Thymus (tissue), 14 donors: ENCODE measurements around the gene DPM3. TPM values are rescaled to one million over a fixed set of nuclear protein-coding genes. Genes with fewer than 3 reads are reported as not detected.
"Not testable (repeated sequence)": the region's sequence is repeated elsewhere in the genome, so short reads cannot be mapped to it uniquely, and the experiment has no call there.

Experiments used
- DNase-seq, 9 donors: peaks; one replicate each; pipeline ENCODE4 v3.0.0-alpha.2; 2013; ENCODE audit warnings: low spot score in 9 of 9, low read depth in 6 of 9, missing footprints in 1 of 9
- H3K27ac ChIP-seq, 2 donors: one replicate each; pipeline ENCODE4 v1.5.1; 2013; ENCODE audit warnings: control low read depth in 1 of 2, low read depth in 1 of 2, low read length in 1 of 2, mild to moderate bottlenecking in 1 of 2, moderate library complexity in 1 of 2
- H3K27me3 ChIP-seq, 2 donors: one replicate each; pipeline ENCODE4 v1.5.1; 2013; ENCODE audit warnings: low read length in 1 of 2; ENCODE audit not compliant: control insufficient read depth in 2 of 2, insufficient read depth in 1 of 2
- H3K36me3 ChIP-seq, 2 donors: one replicate each; pipeline ENCODE4 v1.5.1; 2013; ENCODE audit warnings: low read length in 1 of 2, mild to moderate bottlenecking in 1 of 2, moderate library complexity in 1 of 2; ENCODE audit not compliant: control insufficient read depth in 2 of 2, insufficient read depth in 2 of 2
- H3K4me1 ChIP-seq, 2 donors: one replicate each; pipeline ENCODE4 v1.5.1; 2013; ENCODE audit warnings: low read length in 2 of 2; ENCODE audit not compliant: control insufficient read depth in 2 of 2, insufficient read depth in 2 of 2
- H3K4me3 ChIP-seq, 2 donors: one replicate each; pipeline ENCODE4 v1.5.1; 2013; ENCODE audit warnings: low read length in 2 of 2, control low read depth in 1 of 2, mild to moderate bottlenecking in 1 of 2
- H3K9me3 ChIP-seq, 2 donors: one replicate each; pipeline ENCODE4 v1.5.1; 2013; ENCODE audit warnings: low read length in 1 of 2, mild to moderate bottlenecking in 1 of 2; ENCODE audit not compliant: control insufficient read depth in 2 of 2, insufficient read depth in 1 of 2
- WGBS: extraction: QIAGEN DNeasy Blood & Tissue Kit; methylation state at CpG from one replicate; pipeline ENCODE4 v1.1.7; 2013; 5-methylcytosine and 5-hydroxymethylcytosine counted together
- long read RNA-seq, 10 donors: transcript quantifications; one replicate each; lab custom pipeline, GENCODE V29; 2026
- polyA plus RNA-seq: library from polyadenylated mRNA; stranded (reverse); fragments of 200-250 nt; gene quantifications from one replicate; pipeline ENCODE4 v1.2.3, GENCODE V29; 2013
- total RNA-seq: library from RNA; stranded (reverse); fragments of 120-200 nt; gene quantifications from one replicate; pipeline ENCODE4 v1.2.4, GENCODE V29; 2013
- donor health status: healthy.

The DPM3 gene
- total RNA-seq = 34.0 TPM
- polyA plus RNA-seq = 155 TPM
- long read RNA-seq, donor 1, partial matches to known transcripts = 0 of 6 reads
- long read RNA-seq, donor 1, other reads (novel, unspliced or antisense) = 0 of 6 reads
- long read RNA-seq, donor 2, transcript DPM3-203 (2 exons, 409 nt) = major isoform, 18 of 44 reads
- long read RNA-seq, donor 2, transcript DPM3-202 (1 exons, 517 nt) = minor isoform, 16 of 44 reads
- long read RNA-seq, donor 2, transcript DPM3-201 (2 exons, 486 nt) = minor isoform, 10 of 44 reads
- long read RNA-seq, donor 2, partial matches to known transcripts = 0 of 44 reads
- long read RNA-seq, donor 2, other reads (novel, unspliced or antisense) = 0 of 44 reads
- long read RNA-seq, donor 3, transcript DPM3-202 (1 exons, 517 nt) = minor isoform, 20 of 54 reads
- long read RNA-seq, donor 3, transcript DPM3-203 (2 exons, 409 nt) = major isoform, 28 of 54 reads
- long read RNA-seq, donor 3, transcript DPM3-201 (2 exons, 486 nt) = minor isoform, 6 of 54 reads
- long read RNA-seq, donor 3, partial matches to known transcripts = 0 of 54 reads
- long read RNA-seq, donor 3, other reads (novel, unspliced or antisense) = 0 of 54 reads
- long read RNA-seq, donor 4, transcript DPM3-202 (1 exons, 517 nt) = major isoform, 8 of 17 reads
- long read RNA-seq, donor 4, transcript DPM3-203 (2 exons, 409 nt) = minor isoform, 6 of 17 reads
- long read RNA-seq, donor 4, partial matches to known transcripts = 0 of 17 reads
- long read RNA-seq, donor 4, other reads (novel, unspliced or antisense) = 0 of 17 reads
- long read RNA-seq, donor 5, transcript DPM3-201 (2 exons, 486 nt) = minor isoform, 7 of 85 reads
- long read RNA-seq, donor 5, transcript DPM3-202 (1 exons, 517 nt) = minor isoform, 18 of 85 reads
- long read RNA-seq, donor 5, transcript DPM3-203 (2 exons, 409 nt) = major isoform, 60 of 85 reads
- long read RNA-seq, donor 5, partial matches to known transcripts = 0 of 85 reads
- long read RNA-seq, donor 5, other reads (novel, unspliced or antisense) = 0 of 85 reads
- long read RNA-seq, donor 6, transcript DPM3-202 (1 exons, 517 nt) = minor isoform, 9 of 26 reads
- long read RNA-seq, donor 6, transcript DPM3-203 (2 exons, 409 nt) = major isoform, 14 of 26 reads
- long read RNA-seq, donor 6, partial matches to known transcripts = 0 of 26 reads
- long read RNA-seq, donor 6, other reads (novel, unspliced or antisense) = 0 of 26 reads
- long read RNA-seq, donor 7, transcript DPM3-203 (2 exons, 409 nt) = major isoform, 12 of 22 reads
- long read RNA-seq, donor 7, transcript DPM3-202 (1 exons, 517 nt) = minor isoform, 8 of 22 reads
- long read RNA-seq, donor 7, partial matches to known transcripts = 0 of 22 reads
- long read RNA-seq, donor 7, other reads (novel, unspliced or antisense) = 0 of 22 reads
- long read RNA-seq, donor 8, transcript DPM3-203 (2 exons, 409 nt) = major isoform, 6 of 10 reads
- long read RNA-seq, donor 8, partial matches to known transcripts = 0 of 10 reads
- long read RNA-seq, donor 8, other reads (novel, unspliced or antisense) = 0 of 10 reads
- long read RNA-seq, donor 9, transcript DPM3-203 (2 exons, 409 nt) = major isoform, 11 of 21 reads
- long read RNA-seq, donor 9, transcript DPM3-202 (1 exons, 517 nt) = minor isoform, 8 of 21 reads
- long read RNA-seq, donor 9, partial matches to known transcripts = 0 of 21 reads
- long read RNA-seq, donor 9, other reads (novel, unspliced or antisense) = 0 of 21 reads
- long read RNA-seq, donor 10, transcript DPM3-201 (2 exons, 486 nt) = minor isoform, 7 of 33 reads
- long read RNA-seq, donor 10, transcript DPM3-203 (2 exons, 409 nt) = major isoform, 19 of 33 reads
- long read RNA-seq, donor 10, transcript DPM3-202 (1 exons, 517 nt) = minor isoform, 7 of 33 reads
- long read RNA-seq, donor 10, partial matches to known transcripts = 0 of 33 reads
- long read RNA-seq, donor 10, other reads (novel, unspliced or antisense) = 0 of 33 reads

GRCh38 chr1:155139895-155140629, at the start of gene DPM3:
Gene DPM3, minus strand, starts transcription at chr1:155140531. Its CDS starts 291 bp downstream, at chr1:155140240.
- Histone ChIP-seq H3K4me1 (peaks cover 17 to 25% of the 10 kb centered on the region in 2 donors), H3K27ac (peak within 1 kb of the TSS; percentile 22 to 88), H3K27me3 (no peaks in the 10 kb centered on the region), H3K36me3 (peaks cover 0 to 7% of the 10 kb centered on the region in 2 donors), H3K9me3 (no peaks in the 10 kb centered on the region), H3K4me3 (peak within 1 kb of the TSS; percentile 71 to 87)
- WGBS = under 1% methylated on average over 42 of the region's 42 CpGs
- peak; percentile 64 to 92 (median 76) for DNase-seq

GRCh38 chr1:155189926-155190325, 49.6 kb upstream of the DPM3 start:
- not testable (repeated sequence) for H3K36me3 ChIP-seq, H3K9me3 ChIP-seq, H3K27ac ChIP-seq, H3K4me3 ChIP-seq, DNase-seq
- peaks cover 20 to 23% of the 10 kb centered on the region in 2 donors for H3K4me1 ChIP-seq
- 98% methylated on average over 25 of the region's 45 CpGs for WGBS
- H3K27me3 ChIP-seq = peaks cover 0 to 20% of the 10 kb centered on the region in 2 donors

DNA sequence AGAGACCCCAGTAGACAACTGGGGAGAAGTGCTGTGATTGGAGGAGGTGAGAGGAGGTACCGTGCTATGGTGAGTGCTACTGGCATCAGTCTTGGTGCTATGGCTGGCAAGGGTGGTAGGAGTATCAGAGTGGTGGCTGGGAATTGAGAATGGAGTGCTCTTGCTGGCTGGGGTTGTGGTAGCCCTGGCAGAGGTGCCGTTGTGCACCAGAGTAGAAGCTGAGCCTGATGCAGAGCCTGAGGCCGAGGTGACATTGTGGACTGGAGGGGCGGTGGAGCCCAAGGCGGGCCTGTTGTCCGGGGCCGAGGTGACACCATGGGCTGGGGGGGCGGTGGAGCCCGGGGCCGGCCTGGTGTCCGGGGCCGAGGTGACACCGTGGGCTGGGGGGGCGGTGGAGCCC, 47.9 kb upstream of the DPM3 start:
- 97% methylated on average over 14 of the region's 14 CpGs for WGBS
- H3K36me3 ChIP-seq = peaks cover 0 to 5% of the 10 kb centered on the region in 2 donors
- no peak overlapping the region for H3K4me3 ChIP-seq
- peaks cover 8 to 10% of the 10 kb centered on the region in 2 donors for H3K4me1 ChIP-seq
- H3K9me3 ChIP-seq = peaks cover 0 to under 1% of the 10 kb centered on the region in 2 donors
- peaks cover 0 to 8% of the 10 kb centered on the region in 2 donors for H3K27me3 ChIP-seq
- H3K27ac ChIP-seq = no peak overlapping the region
- no peak for DNase-seq

GRCh38 chr1:155187456-155187891, 47.1 kb upstream of the DPM3 start:
- WGBS = 85% methylated on average over 16 of the region's 16 CpGs

DNA sequence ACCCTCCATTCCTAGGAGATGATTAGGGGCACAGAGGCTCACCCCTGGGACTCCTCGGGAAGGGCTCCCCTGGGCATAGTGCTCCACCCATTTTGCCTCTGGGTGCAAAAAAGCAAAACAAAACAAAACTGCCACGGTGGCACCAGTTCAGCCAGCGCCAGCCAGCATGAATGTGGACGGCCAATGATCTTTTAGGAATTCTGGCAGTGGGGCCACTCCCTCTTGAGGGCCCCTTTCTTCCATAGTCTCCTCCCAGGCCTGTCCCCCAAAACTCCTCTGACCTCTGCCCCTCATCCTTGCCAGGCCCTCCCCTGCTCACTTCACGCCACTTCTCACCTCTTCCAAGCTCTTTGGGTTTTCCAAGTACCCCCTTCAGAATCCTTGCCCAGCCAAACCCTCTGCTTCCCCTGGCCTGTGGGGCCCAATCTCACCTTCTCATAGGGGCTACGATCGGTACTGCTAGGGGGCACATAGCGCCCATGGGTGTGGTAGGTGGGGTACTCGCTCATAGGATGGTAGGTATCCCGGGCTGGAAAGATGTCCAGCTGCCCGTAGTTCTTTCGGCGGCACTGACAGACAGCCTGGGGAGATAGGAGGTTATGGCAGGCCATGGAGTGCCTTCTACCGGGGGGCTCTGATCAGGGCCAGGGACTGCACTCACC, 46.6 kb upstream of the DPM3 start:
- Histone ChIP-seq H3K4me3 (no peak overlapping the region), H3K36me3 (peaks cover 0 to 5% of the 10 kb centered on the region in 2 donors), H3K27me3 (no peaks in the 10 kb centered on the region), H3K9me3 (no peaks in the 10 kb centered on the region), H3K27ac (no peak overlapping the region), H3K4me1 (no peaks in the 10 kb centered on the region)
- WGBS = 92% methylated on average over 14 of the region's 14 CpGs
- DNase-seq = no peak

More at GRCh38 chr1:155187456-155187891, 47.1 kb upstream of the DPM3 start:
- Histone ChIP-seq H3K27ac (no peak overlapping the region), H3K4me1 (peaks cover 2 to 3% of the 10 kb centered on the region in 2 donors), H3K9me3 (no peaks in the 10 kb centered on the region), H3K27me3 (peaks cover 0 to 2% of the 10 kb centered on the region in 2 donors), H3K4me3 (no peak overlapping the region), H3K36me3 (peaks cover 0 to 5% of the 10 kb centered on the region in 2 donors)
- no peak for DNase-seq

GRCh38 chr1:155186067-155186793, 45.9 kb upstream of the DPM3 start:
- no peak for DNase-seq
- 91% methylated on average over 8 of the region's 8 CpGs for WGBS
- Histone ChIP-seq H3K9me3 (no peaks in the 10 kb centered on the region), H3K27me3 (no peaks in the 10 kb centered on the region), H3K36me3 (peaks cover 0 to 5% of the 10 kb centered on the region in 2 donors), H3K27ac (no peak overlapping the region), H3K4me1 (no peaks in the 10 kb centered on the region), H3K4me3 (no peak overlapping the region)

DNA sequence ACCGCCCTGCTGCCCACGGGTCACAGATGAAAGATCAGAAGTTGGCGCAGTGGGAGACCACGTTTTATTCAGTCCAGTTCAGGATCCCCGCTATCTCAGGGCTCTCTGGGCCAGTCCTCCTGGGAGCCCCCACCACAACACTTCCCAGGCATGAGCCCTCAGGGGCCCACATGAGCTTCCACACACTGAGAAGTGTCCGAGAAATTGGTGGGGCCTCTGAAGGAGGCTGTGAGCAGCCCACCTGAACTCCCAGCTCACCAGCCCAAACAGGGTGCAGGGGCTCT, 45.4 kb upstream of the DPM3 start:
- Histone ChIP-seq H3K27ac (no peak overlapping the region), H3K4me3 (no peak overlapping the region), H3K4me1 (no peaks in the 10 kb centered on the region), H3K36me3 (peaks cover 0 to 5% of the 10 kb centered on the region in 2 donors), H3K27me3 (no peaks in the 10 kb centered on the region), H3K9me3 (no peaks in the 10 kb centered on the region)
- WGBS = 89% methylated on average over 6 of the region's 6 CpGs
- DNase-seq = no peak
